NCI-H2171 (cell line): ENCODE data around the gene ANKRD45.
"Not testable (repeated sequence)": the region's sequence is repeated elsewhere in the genome, so short reads cannot be mapped to it uniquely, and the experiment has no call there.

Experiments used
- DNase-seq: peaks from one replicate; lab custom pipeline; 2025; lab: John Stamatoyannopoulos, UW

Gene ANKRD45

GRCh38 chr1:173669491-173669941 is at the start of gene ANKRD45:
ANKRD45 (minus strand) TSS chr1:173669851; CDS start chr1:173659418, 10,433 bp downstream.
- DNase-seq = peak; percentile 2

- no peak for DNase-seq
Measured at GRCh38 chr1:173717238-173717637, 47.6 kb upstream of the ANKRD45 start.

- no peak for DNase-seq
Measured at GRCh38 chr1:173715538-173715844, 45.8 kb upstream of the ANKRD45 start.

- DNase-seq = peak; percentile 87
Measured at GRCh38 chr1:173714759-173715537, 45.3 kb upstream of the ANKRD45 start, which contains the start of gene KLHL20. KLHL20 (plus strand) TSS chr1:173714981; CDS start chr1:173716044, 1,063 bp downstream.

- DNase-seq = no peak
Measured at GRCh38 chr1:173714441-173714758, 44.7 kb upstream of the ANKRD45 start.

GRCh38 chr1:173708787-173709186 is 39.1 kb upstream of the ANKRD45 start:
- DNase-seq = no peak

- DNase-seq = no peak
Measured at GRCh38 chr1:173705117-173705516, 35.5 kb upstream of the ANKRD45 start.

- DNase-seq = no peak
Measured at GRCh38 chr1:173702736-173703135, 33.1 kb upstream of the ANKRD45 start.

- DNase-seq = not testable (repeated sequence)
Measured at GRCh38 chr1:173701299-173701698, 31.6 kb upstream of the ANKRD45 start.

- DNase-seq = no peak
Measured at GRCh38 chr1:173693238-173693637, 23.6 kb upstream of the ANKRD45 start.

- DNase-seq = no peak
Measured at GRCh38 chr1:173688300-173688699, 18.6 kb upstream of the ANKRD45 start.

- DNase-seq = not testable (repeated sequence)
Measured at GRCh38 chr1:173685121-173685520, 15.5 kb upstream of the ANKRD45 start.

GRCh38 chr1:173683838-173684237 is 14.2 kb upstream of the ANKRD45 start:
- DNase-seq = not testable (repeated sequence)

- no peak for DNase-seq
Measured at GRCh38 chr1:173682184-173682583, 12.5 kb upstream of the ANKRD45 start.

GRCh38 chr1:173680152-173680551 is 10.5 kb upstream of the ANKRD45 start:
- DNase-seq = not testable (repeated sequence)

GRCh38 chr1:173674496-173674895 is 4.8 kb upstream of the ANKRD45 start:
- not testable (repeated sequence) for DNase-seq

- DNase-seq = no peak
Measured at GRCh38 chr1:173666646-173667045, 3.0 kb downstream of the ANKRD45 start.

- DNase-seq = no peak
Measured at GRCh38 chr1:173663159-173663558, 6.5 kb downstream of the ANKRD45 start.

GRCh38 chr1:173661763-173662162 is 7.9 kb downstream of the ANKRD45 start:
- DNase-seq = no peak

GRCh38 chr1:173661271-173661670 is 8.4 kb downstream of the ANKRD45 start:
- DNase-seq = no peak

GRCh38 chr1:173660306-173660705 is 9.3 kb downstream of the ANKRD45 start:
- DNase-seq = no peak

GRCh38 chr1:173648880-173649605 is 20.6 kb downstream of the ANKRD45 start:
- no peak for DNase-seq

- DNase-seq = no peak
Measured at GRCh38 chr1:173646656-173647055, 23.0 kb downstream of the ANKRD45 start.
